HL-60/S4 (cell line): Measurements from ENCODE around the gene RTN4RL2.
"Not testable (repeated sequence)": the region's sequence is repeated elsewhere in the genome, so short reads cannot be mapped to it uniquely, and the experiment has no call there.

Source experiments
- in situ Hi-C: fragments of 300-500 bp; cut with MboI; formaldehyde crosslinking; loops from 2 replicates; pipeline ENCODE4 v1.14.3; 2022; ENCODE audit warnings: low sequenced_read_pairs

RTN4RL2 gene

GRCh38 chr11:57432149-57432561 lies 28.2 kb upstream of the RTN4RL2 start:
- in situ Hi-C loops = no loop called here

- in situ Hi-C loops = no loop called here
Measured at GRCh38 chr11:57432714-57433163, 27.6 kb upstream of the RTN4RL2 start.

- in situ Hi-C loops = no loop called here
Measured at GRCh38 chr11:57434640-57435546, 25.4 kb upstream of the RTN4RL2 start.

GRCh38 chr11:57436031-57436430 lies 24.3 kb upstream of the RTN4RL2 start:
- in situ Hi-C loops = no loop called here

GRCh38 chr11:57438345-57439285 lies 21.7 kb upstream of the RTN4RL2 start:
- in situ Hi-C loops = no loop called here

- in situ Hi-C loops = no loop called here
Measured at GRCh38 chr11:57439786-57440185, 20.5 kb upstream of the RTN4RL2 start.

- in situ Hi-C loops = no loop called here
Measured at GRCh38 chr11:57440744-57441414, 19.4 kb upstream of the RTN4RL2 start.

GRCh38 chr11:57444362-57445121 lies 15.8 kb upstream of the RTN4RL2 start:
- in situ Hi-C loops = no loop called here

GRCh38 chr11:57445122-57445394 lies 15.3 kb upstream of the RTN4RL2 start:
- in situ Hi-C loops = not testable (repeated sequence)

- in situ Hi-C loops = no loop called here
Measured at GRCh38 chr11:57446055-57446454, 14.3 kb upstream of the RTN4RL2 start.

- in situ Hi-C loops = loop anchor here (10.0 to 25.0 kb wide), 2 partner anchors 191 to 334 kb away; partner anchors contain the start of gene YPEL4
Measured at GRCh38 chr11:57453543-57454177, 6.7 kb upstream of the RTN4RL2 start.

- in situ Hi-C loops = loop anchor here (5.0 to 25.0 kb wide), 3 partner anchors 70 to 330 kb away; partner anchors contain the start of gene YPEL4
Measured at GRCh38 chr11:57456960-57457642, 3.2 kb upstream of the RTN4RL2 start.

GRCh38 chr11:57457643-57458023 lies 2.7 kb upstream of the RTN4RL2 start:
- in situ Hi-C loops = loop anchor here (5.0 to 25.0 kb wide), 3 partner anchors 70 to 330 kb away; partner anchors contain the start of gene YPEL4

GRCh38 chr11:57458060-57458409 lies 2.3 kb upstream of the RTN4RL2 start:
- in situ Hi-C loops = loop anchor here (5.0 to 25.0 kb wide), 3 partner anchors 69 to 329 kb away; partner anchors contain the start of gene YPEL4

GRCh38 chr11:57458410-57459163 lies 1.7 kb upstream of the RTN4RL2 start:
- in situ Hi-C loops = loop anchor here (5.0 to 25.0 kb wide), 3 partner anchors 69 to 329 kb away; partner anchors contain the start of gene YPEL4

- in situ Hi-C loops = loop anchor here (5.0 to 25.0 kb wide), 3 partner anchors 68 to 328 kb away; partner anchors contain the start of gene YPEL4
Measured at GRCh38 chr11:57459164-57460021, 935 bp upstream of the RTN4RL2 start.
